ENCODE data around the gene EFCAB14. TPM values are rescaled to one million over a fixed set of nuclear protein-coding genes. Genes with fewer than 3 reads are reported as not detected.
A peak's percentile ranks its signal among the peaks of the same experiment; 100 is the strongest.
"Not testable (repeated sequence)": the region's sequence is repeated elsewhere in the genome, so short reads cannot be mapped to it uniquely, and the experiment has no call there.

The EFCAB14 gene
- polyA plus RNA-seq, 1 donor (not counting 4 experiments of a cell fraction or from before 2014, with no cell fraction given), result 61.8 TPM

GRCh38 chr1:46755121-46755520 lies 36.2 kb upstream of the EFCAB14 start:
- Histone ChIP-seq H3K79me2 (ENCODE audit: control insufficient read depth, insufficient read depth, low read length) (no peaks in the 10 kb centered on the region), H4K20me1 (ENCODE audit: control insufficient read depth, extremely low read depth, insufficient read depth, low read length) (no peaks in the 10 kb centered on the region), H3K27ac (ENCODE audit: control insufficient read depth, insufficient read depth, low read length) (peak overlapping the region; percentile 31), H3K4me1 (ENCODE audit: control insufficient read depth, extremely low read depth, insufficient read depth, low read length) (peaks cover 57% of the 10 kb centered on the region), H3K9me1 (ENCODE audit: control insufficient read depth, extremely low read depth, insufficient read depth, low read length) (no peaks in the 10 kb centered on the region), H3K9me3 (ENCODE audit: control insufficient read depth, low read depth, low read length) (no peaks in the 10 kb centered on the region), H2AFZ (ENCODE audit: control insufficient read depth, low read length) (peak overlapping the region; percentile 22), H3K4me2 (ENCODE audit: control insufficient read depth, extremely low read depth, insufficient read depth, low read depth, low read length) (peak overlapping the region; percentile 41), H3K27me3 (ENCODE audit: control insufficient read depth, extremely low read depth, insufficient read depth, low read length) (no peaks in the 10 kb centered on the region), H3K36me3 (ENCODE audit: control insufficient read depth in 2 of 2, extremely low read depth in 1 of 2, insufficient read depth in 2 of 2, low read length in 2 of 2) (no peaks in the 10 kb centered on the region), H3K4me3 (ENCODE audit: control insufficient read depth in 2 of 3, extremely low read depth in 1 of 3, insufficient read depth in 2 of 3, low read depth in 1 of 3, low read length in 3 of 3) (peak overlapping the region in 1 of 3 experiments; percentile 12), H3K9ac (ENCODE audit: control insufficient read depth, extremely low read depth, insufficient read depth, low read length) (no peak overlapping the region)
- dilution Hi-C loops (cut with MboI; ENCODE audit: extremely low pct_ligation_motif_present, low sequenced_read_pairs), result no loop called here
- FAIRE-seq, result no peak
- TF ChIP-seq EZH2 (IDR thresholded peaks at IDR 0.05; ENCODE audit: low read length) (no peak), CTCF (optimal IDR thresholded peaks at IDR 0.05 in 1 of 3, IDR thresholded peaks at IDR 0.05 in 1 of 3, conservative IDR thresholded peaks at IDR 0.05 in 1 of 3; ENCODE audit: extremely low read depth in 1 of 3, insufficient read depth in 2 of 3, low read length in 3 of 3) (no peak)
- no peak for DNase-seq (ENCODE audit: low read depth, low spot score)

GRCh38 chr1:46754707-46755106 lies 35.8 kb upstream of the EFCAB14 start:
- H3K27me3 ChIP-seq (ENCODE audit: control insufficient read depth, extremely low read depth, insufficient read depth, low read length); H4K20me1 ChIP-seq (ENCODE audit: control insufficient read depth, extremely low read depth, insufficient read depth, low read length); DNase-seq (ENCODE audit: low read depth, low spot score); H3K36me3 ChIP-seq (ENCODE audit: control insufficient read depth in 2 of 2, extremely low read depth in 1 of 2, insufficient read depth in 2 of 2, low read length in 2 of 2); FAIRE-seq; H3K9me3 ChIP-seq (ENCODE audit: control insufficient read depth, low read depth, low read length); dilution Hi-C loops (cut with MboI; ENCODE audit: extremely low pct_ligation_motif_present, low sequenced_read_pairs); H3K9me1 ChIP-seq (ENCODE audit: control insufficient read depth, extremely low read depth, insufficient read depth, low read length); H3K9ac ChIP-seq (ENCODE audit: control insufficient read depth, extremely low read depth, insufficient read depth, low read length); H3K79me2 ChIP-seq (ENCODE audit: control insufficient read depth, insufficient read depth, low read length): not testable (repeated sequence)
- Histone ChIP-seq H3K4me1 (ENCODE audit: control insufficient read depth, extremely low read depth, insufficient read depth, low read length) (peaks cover 61% of the 10 kb centered on the region), H3K4me2 (ENCODE audit: control insufficient read depth, extremely low read depth, insufficient read depth, low read depth, low read length) (peak overlapping the region; percentile 41), H3K4me3 (ENCODE audit: control insufficient read depth in 2 of 3, extremely low read depth in 1 of 3, insufficient read depth in 2 of 3, low read depth in 1 of 3, low read length in 3 of 3) (peak overlapping the region in 1 of 3 experiments; percentile 12), H2AFZ (ENCODE audit: control insufficient read depth, low read length) (peak overlapping the region; percentile 22), H3K27ac (ENCODE audit: control insufficient read depth, insufficient read depth, low read length) (peak overlapping the region; percentile 31)

GRCh38 chr1:46753985-46754384 lies 35.1 kb upstream of the EFCAB14 start:
- H3K27me3 ChIP-seq (ENCODE audit: control insufficient read depth, extremely low read depth, insufficient read depth, low read length), result no peaks in the 10 kb centered on the region
- H3K27ac ChIP-seq (ENCODE audit: control insufficient read depth, insufficient read depth, low read length), result no peak overlapping the region
- H4K20me1 ChIP-seq (ENCODE audit: control insufficient read depth, extremely low read depth, insufficient read depth, low read length), result no peaks in the 10 kb centered on the region
- peak overlapping the region; percentile 2 for H3K4me2 ChIP-seq (ENCODE audit: control insufficient read depth, extremely low read depth, insufficient read depth, low read depth, low read length)
- no peaks in the 10 kb centered on the region for H3K9me3 ChIP-seq (ENCODE audit: control insufficient read depth, low read depth, low read length)
- TF ChIP-seq CTCF (optimal IDR thresholded peaks at IDR 0.05 in 1 of 3, IDR thresholded peaks at IDR 0.05 in 1 of 3, conservative IDR thresholded peaks at IDR 0.05 in 1 of 3; ENCODE audit: extremely low read depth in 1 of 3, insufficient read depth in 2 of 3, low read length in 3 of 3) (no peak), EZH2 (IDR thresholded peaks at IDR 0.05; ENCODE audit: low read length) (no peak)
- H3K79me2 ChIP-seq (ENCODE audit: control insufficient read depth, insufficient read depth, low read length), result no peaks in the 10 kb centered on the region
- peak overlapping the region; percentile 35 for H2AFZ ChIP-seq (ENCODE audit: control insufficient read depth, low read length)
- H3K36me3 ChIP-seq (ENCODE audit: control insufficient read depth in 2 of 2, extremely low read depth in 1 of 2, insufficient read depth in 2 of 2, low read length in 2 of 2), result no peaks in the 10 kb centered on the region
- peaks cover 68% of the 10 kb centered on the region for H3K4me1 ChIP-seq (ENCODE audit: control insufficient read depth, extremely low read depth, insufficient read depth, low read length)
- dilution Hi-C loops (cut with MboI; ENCODE audit: extremely low pct_ligation_motif_present, low sequenced_read_pairs), result no loop called here
- FAIRE-seq (no peak), DNase-seq (ENCODE audit: low read depth, low spot score) (no peak)
- no peaks in the 10 kb centered on the region for H3K9me1 ChIP-seq (ENCODE audit: control insufficient read depth, extremely low read depth, insufficient read depth, low read length)
- no peak overlapping the region for H3K4me3 ChIP-seq (ENCODE audit: control insufficient read depth in 2 of 3, extremely low read depth in 1 of 3, insufficient read depth in 2 of 3, low read depth in 1 of 3, low read length in 3 of 3)
- no peak overlapping the region for H3K9ac ChIP-seq (ENCODE audit: control insufficient read depth, extremely low read depth, insufficient read depth, low read length)

Measured in keratinocyte (primary cell).